IMR-90 (cell line): ENCODE data around the gene FOXP1. TPM values are rescaled to one million over a fixed set of nuclear protein-coding genes. Genes with fewer than 3 reads are reported as not detected.

Experiments
- FOS ChIP-seq: fragments of 150-350 bp; IDR thresholded peaks from 2 replicates; pipeline ENCODE4 v1.6.1; 2016; ENCODE audit warnings: low read depth, low read length
- MAZ ChIP-seq: IDR thresholded peaks from 2 replicates; pipeline ENCODE4 v1.6.1; 2012; ENCODE audit warnings: low read depth, mild to moderate bottlenecking, low read length, improper control_type of control experiment, moderate library complexity, borderline replicate concordance
- NFE2L2 ChIP-seq: fragments of 150-350 bp; IDR thresholded peaks from 2 replicates; pipeline ENCODE4 v1.6.1; 2016; ENCODE audit warnings: low read depth, mild to moderate bottlenecking, low read length
- polyA plus RNA-seq, 3 experiments: library from polyadenylated mRNA; depleted of rRNA; stranded (reverse); fragments of >200 nt; gene quantifications; 2 replicates each; pipeline ENCODE4 v1.2.3, GENCODE V29; 2012; ENCODE audit warnings: low replicate concordance in 1 of 3
- total RNA-seq: library from RNA; depleted of rRNA; stranded (reverse); fragments of >200 nt; gene quantifications from 2 replicates; pipeline ENCODE4 v1.2.3, GENCODE V29; 2012

FOXP1 gene
- total and polyA plus RNA-seq, 2 of the 4 experiments (the other 2 are of a cell fraction), result 37.0 to 132 TPM

GRCh38 chr3:71131375-71132314, 451.9 kb downstream of the FOXP1 start (continued):
- TF ChIP-seq NFE2L2, result no peak
- no peak for TF ChIP-seq FOS
- no peak for TF ChIP-seq MAZ
